Esophagus squamous epithelium (tissue), 4 donors: ENCODE data around the gene KCNJ18.
"Not testable (repeated sequence)": the region's sequence is repeated elsewhere in the genome, so short reads cannot be mapped to it uniquely, and the experiment has no call there.

Experiments
- POLR2A ChIP-seq, 4 donors: fragments of 450-650 bp; IDR thresholded peaks; one replicate each; pipeline ENCODE4 v1.6.1; 2017; ENCODE audit warnings: antibody characterized with exemption in 4 of 4, mild to moderate bottlenecking in 4 of 4, moderate library complexity in 3 of 4
- TF ChIP-seq, protein P1 (sequence below), 6 experiments: fragments of 450-650 bp in 4 of 6; fragments of 200-600 bp in 2 of 6; sonication (generic) in 2 of 6; IDR thresholded peaks; one replicate each; pipeline ENCODE4 v1.5.1; 2016 to 2019; ENCODE audit warnings: antibody characterized with exemption in 6 of 6, mild to moderate bottlenecking in 4 of 6, moderate library complexity in 4 of 6

DNA sequence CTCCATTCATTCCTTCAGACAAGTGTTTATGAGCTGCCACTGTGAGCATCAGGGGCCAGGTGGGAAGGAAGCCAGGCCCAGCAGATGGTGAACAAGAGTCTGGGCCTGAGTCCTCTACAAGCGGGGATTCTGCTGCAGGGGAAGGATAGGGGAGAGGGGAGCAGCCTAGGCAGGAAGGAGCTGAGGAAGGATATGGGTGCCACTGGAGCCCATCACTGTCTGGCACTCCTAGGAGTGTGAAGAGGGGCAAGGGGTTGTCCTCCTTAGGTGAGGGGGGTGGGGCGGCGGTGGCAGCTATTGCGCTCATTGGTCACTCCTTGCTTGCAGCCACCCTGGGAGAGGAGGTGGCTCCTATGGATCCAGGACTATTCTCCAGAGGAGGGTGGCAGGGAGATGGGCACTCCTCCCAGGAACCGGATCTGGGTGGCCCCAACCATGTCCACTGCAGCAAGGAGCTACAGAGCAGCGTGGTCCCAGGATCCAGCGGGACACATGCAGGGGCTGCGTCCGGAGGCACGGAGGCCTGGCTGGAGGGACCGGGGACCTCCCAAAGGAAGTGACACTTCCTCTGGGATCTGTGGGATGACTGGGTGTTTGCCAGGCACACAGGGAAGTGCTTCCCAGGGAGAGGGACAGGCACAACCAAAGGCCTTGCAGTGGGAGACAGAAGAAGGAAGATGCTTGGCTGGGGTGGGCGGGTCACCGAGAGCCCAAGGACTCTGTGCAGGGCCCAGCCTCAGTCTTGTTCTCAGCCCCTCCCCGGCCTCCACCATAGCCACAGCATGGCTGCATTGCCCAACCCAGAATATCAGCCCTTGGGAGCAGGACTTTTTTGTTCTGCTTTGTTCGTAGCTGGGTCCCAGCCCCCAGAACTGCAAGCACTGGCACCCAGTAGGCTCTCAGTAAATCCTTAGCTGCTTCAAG is 16.6 kb downstream of the KCNJ18 start:
- TF ChIP-seq, protein P1, sequence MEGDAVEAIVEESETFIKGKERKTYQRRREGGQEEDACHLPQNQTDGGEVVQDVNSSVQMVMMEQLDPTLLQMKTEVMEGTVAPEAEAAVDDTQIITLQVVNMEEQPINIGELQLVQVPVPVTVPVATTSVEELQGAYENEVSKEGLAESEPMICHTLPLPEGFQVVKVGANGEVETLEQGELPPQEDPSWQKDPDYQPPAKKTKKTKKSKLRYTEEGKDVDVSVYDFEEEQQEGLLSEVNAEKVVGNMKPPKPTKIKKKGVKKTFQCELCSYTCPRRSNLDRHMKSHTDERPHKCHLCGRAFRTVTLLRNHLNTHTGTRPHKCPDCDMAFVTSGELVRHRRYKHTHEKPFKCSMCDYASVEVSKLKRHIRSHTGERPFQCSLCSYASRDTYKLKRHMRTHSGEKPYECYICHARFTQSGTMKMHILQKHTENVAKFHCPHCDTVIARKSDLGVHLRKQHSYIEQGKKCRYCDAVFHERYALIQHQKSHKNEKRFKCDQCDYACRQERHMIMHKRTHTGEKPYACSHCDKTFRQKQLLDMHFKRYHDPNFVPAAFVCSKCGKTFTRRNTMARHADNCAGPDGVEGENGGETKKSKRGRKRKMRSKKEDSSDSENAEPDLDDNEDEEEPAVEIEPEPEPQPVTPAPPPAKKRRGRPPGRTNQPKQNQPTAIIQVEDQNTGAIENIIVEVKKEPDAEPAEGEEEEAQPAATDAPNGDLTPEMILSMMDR (IDR thresholded peaks at IDR 0.05): not testable (repeated sequence)
- not testable (repeated sequence) for TF ChIP-seq POLR2A (IDR thresholded peaks at IDR 0.05)
